ENCODE data around the gene PTPRM. TPM values are rescaled to one million over a fixed set of nuclear protein-coding genes. Genes with fewer than 3 reads are reported as not detected.

The PTPRM gene
- total and polyA plus RNA-seq, 9 donors: 61.7 to 91.5 (median 66.4) TPM

GRCh38 chr18:7607540-7608173 is 40.5 kb downstream of the PTPRM start:
- H3K4me1 ChIP-seq (ENCODE audit: control insufficient read depth, insufficient read depth, low read length): peaks cover 54% of the 10 kb centered on the region

GRCh38 chr18:7608174-7608550 is 41.0 kb downstream of the PTPRM start:
- Histone ChIP-seq H3K4me3 (ENCODE audit: low read length) (no peak overlapping the region), H3K36me3 (ENCODE audit: control insufficient read depth, insufficient read depth, low read length) (no peaks in the 10 kb centered on the region), H3K27ac (ENCODE audit: low read length) (peak overlapping the region; percentile 83), H3K27me3 (ENCODE audit: control insufficient read depth, insufficient read depth, low read length) (no peaks in the 10 kb centered on the region), H3K9me3 (replicated peaks; ENCODE audit: control insufficient read depth, low read depth, low read length) (no peaks in the 10 kb centered on the region), H3K4me1 (ENCODE audit: control insufficient read depth, insufficient read depth, low read length) (peaks cover 54% of the 10 kb centered on the region)
- no peak for DNase-seq
- WGBS (ENCODE audit: insufficient coverage): no CpG with 5 or more reads among the region's 1 CpG

More at GRCh38 chr18:7607540-7608173, 40.5 kb downstream of the PTPRM start:
- WGBS (ENCODE audit: insufficient coverage): 100% methylated on average over 2 of the region's 12 CpGs
- Histone ChIP-seq H3K36me3 (ENCODE audit: control insufficient read depth, insufficient read depth, low read length) (no peaks in the 10 kb centered on the region), H3K9me3 (replicated peaks; ENCODE audit: control insufficient read depth, low read depth, low read length) (no peaks in the 10 kb centered on the region), H3K27me3 (ENCODE audit: control insufficient read depth, insufficient read depth, low read length) (no peaks in the 10 kb centered on the region), H3K4me3 (ENCODE audit: low read length) (no peak overlapping the region), H3K27ac (ENCODE audit: low read length) (peak overlapping the region; percentile 83)
- DNase-seq: peak; percentile 78

GRCh38 chr18:7608781-7609201 is 41.7 kb downstream of the PTPRM start:
- DNase-seq: peak; percentile 91
- Histone ChIP-seq H3K27ac (ENCODE audit: low read length) (peak overlapping the region; percentile 83), H3K9me3 (replicated peaks; ENCODE audit: control insufficient read depth, low read depth, low read length) (no peaks in the 10 kb centered on the region), H3K27me3 (ENCODE audit: control insufficient read depth, insufficient read depth, low read length) (no peaks in the 10 kb centered on the region), H3K36me3 (ENCODE audit: control insufficient read depth, insufficient read depth, low read length) (no peaks in the 10 kb centered on the region), H3K4me3 (ENCODE audit: low read length) (no peak overlapping the region), H3K4me1 (ENCODE audit: control insufficient read depth, insufficient read depth, low read length) (peaks cover 48% of the 10 kb centered on the region)
- WGBS (ENCODE audit: insufficient coverage): no CpG with 5 or more reads among the region's 2 CpGs

GRCh38 chr18:7609617-7610016 is 42.5 kb downstream of the PTPRM start:
- H3K4me1 ChIP-seq (ENCODE audit: control insufficient read depth, insufficient read depth, low read length): peaks cover 41% of the 10 kb centered on the region
- H3K4me3 ChIP-seq (ENCODE audit: low read length): no peak overlapping the region
- no peaks in the 10 kb centered on the region for H3K36me3 ChIP-seq (ENCODE audit: control insufficient read depth, insufficient read depth, low read length)
- H3K9me3 ChIP-seq (replicated peaks; ENCODE audit: control insufficient read depth, low read depth, low read length): no peaks in the 10 kb centered on the region
- WGBS (ENCODE audit: insufficient coverage): no CpG with 5 or more reads among the region's 1 CpG
- no peaks in the 10 kb centered on the region for H3K27me3 ChIP-seq (ENCODE audit: control insufficient read depth, insufficient read depth, low read length)
- H3K27ac ChIP-seq (ENCODE audit: low read length): peak overlapping the region; percentile 83
- DNase-seq: no peak

GRCh38 chr18:7614042-7614441 is 46.9 kb downstream of the PTPRM start:
- Histone ChIP-seq H3K36me3 (ENCODE audit: control insufficient read depth, insufficient read depth, low read length) (no peaks in the 10 kb centered on the region), H3K27me3 (ENCODE audit: control insufficient read depth, insufficient read depth, low read length) (no peaks in the 10 kb centered on the region), H3K9me3 (replicated peaks; ENCODE audit: control insufficient read depth, low read depth, low read length) (no peaks in the 10 kb centered on the region), H3K27ac (ENCODE audit: low read length) (no peak overlapping the region), H3K4me1 (ENCODE audit: control insufficient read depth, insufficient read depth, low read length) (peaks cover 22% of the 10 kb centered on the region), H3K4me3 (ENCODE audit: low read length) (no peak overlapping the region)
- DNase-seq: no peak
- WGBS (ENCODE audit: insufficient coverage): no CpG with 5 or more reads among the region's 4 CpGs

- Histone ChIP-seq H3K4me1 (ENCODE audit: control insufficient read depth, insufficient read depth, low read length) (peaks cover 24% of the 10 kb centered on the region), H3K36me3 (ENCODE audit: control insufficient read depth, insufficient read depth, low read length) (no peaks in the 10 kb centered on the region), H3K9me3 (replicated peaks; ENCODE audit: control insufficient read depth, low read depth, low read length) (no peaks in the 10 kb centered on the region), H3K27me3 (ENCODE audit: control insufficient read depth, insufficient read depth, low read length) (no peaks in the 10 kb centered on the region), H3K4me3 (ENCODE audit: low read length) (no peak overlapping the region), H3K27ac (ENCODE audit: low read length) (no peak overlapping the region)
- no peak for DNase-seq
- 98% methylated on average over 8 of the region's 9 CpGs for WGBS (ENCODE audit: insufficient coverage)
These were observed 48.7 kb downstream of the PTPRM start for GRCh38 chr18:7615840-7616239.

- Histone ChIP-seq H3K36me3 (ENCODE audit: control insufficient read depth, insufficient read depth, low read length) (no peaks in the 10 kb centered on the region), H3K27me3 (ENCODE audit: control insufficient read depth, insufficient read depth, low read length) (no peaks in the 10 kb centered on the region), H3K4me1 (ENCODE audit: control insufficient read depth, insufficient read depth, low read length) (peaks cover 24% of the 10 kb centered on the region), H3K9me3 (replicated peaks; ENCODE audit: control insufficient read depth, low read depth, low read length) (no peaks in the 10 kb centered on the region), H3K4me3 (ENCODE audit: low read length) (no peak overlapping the region), H3K27ac (ENCODE audit: low read length) (no peak overlapping the region)
- 50% methylated on average over 2 of the region's 4 CpGs for WGBS (ENCODE audit: insufficient coverage)
- DNase-seq: peak; percentile 73
These were observed 49.5 kb downstream of the PTPRM start for GRCh38 chr18:7616661-7617060.

- Histone ChIP-seq H3K9me3 (replicated peaks; ENCODE audit: control insufficient read depth, low read depth, low read length) (no peaks in the 10 kb centered on the region), H3K27ac (ENCODE audit: low read length) (peak overlapping the region; percentile 18), H3K36me3 (ENCODE audit: control insufficient read depth, insufficient read depth, low read length) (no peaks in the 10 kb centered on the region), H3K27me3 (ENCODE audit: control insufficient read depth, insufficient read depth, low read length) (no peaks in the 10 kb centered on the region), H3K4me1 (ENCODE audit: control insufficient read depth, insufficient read depth, low read length) (peaks cover 27% of the 10 kb centered on the region), H3K4me3 (ENCODE audit: low read length) (no peak overlapping the region)
- peak; percentile 92 for DNase-seq
- 25% methylated on average over 5 of the region's 7 CpGs for WGBS (ENCODE audit: insufficient coverage)
These were observed 50.8 kb downstream of the PTPRM start for GRCh38 chr18:7617738-7618422.

GRCh38 chr18:7618891-7619442 is 51.9 kb downstream of the PTPRM start:
- Histone ChIP-seq H3K27me3 (ENCODE audit: control insufficient read depth, insufficient read depth, low read length) (no peaks in the 10 kb centered on the region), H3K4me1 (ENCODE audit: control insufficient read depth, insufficient read depth, low read length) (peaks cover 30% of the 10 kb centered on the region), H3K36me3 (ENCODE audit: control insufficient read depth, insufficient read depth, low read length) (no peaks in the 10 kb centered on the region), H3K27ac (ENCODE audit: low read length) (no peak overlapping the region), H3K9me3 (replicated peaks; ENCODE audit: control insufficient read depth, low read depth, low read length) (no peaks in the 10 kb centered on the region), H3K4me3 (ENCODE audit: low read length) (no peak overlapping the region)
- DNase-seq: peak; percentile 54
- WGBS (ENCODE audit: insufficient coverage): 53% methylated on average over 2 of the region's 3 CpGs

GRCh38 chr18:7619676-7620075 is 52.6 kb downstream of the PTPRM start:
- H3K4me1 ChIP-seq (ENCODE audit: control insufficient read depth, insufficient read depth, low read length): peaks cover 31% of the 10 kb centered on the region
- no peaks in the 10 kb centered on the region for H3K9me3 ChIP-seq (replicated peaks; ENCODE audit: control insufficient read depth, low read depth, low read length)
- no peak overlapping the region for H3K27ac ChIP-seq (ENCODE audit: low read length)
- WGBS (ENCODE audit: insufficient coverage): 64% methylated on average over 4 of the region's 7 CpGs
- no peaks in the 10 kb centered on the region for H3K36me3 ChIP-seq (ENCODE audit: control insufficient read depth, insufficient read depth, low read length)
- H3K4me3 ChIP-seq (ENCODE audit: low read length): no peak overlapping the region
- no peaks in the 10 kb centered on the region for H3K27me3 ChIP-seq (ENCODE audit: control insufficient read depth, insufficient read depth, low read length)
- DNase-seq: no peak

All from muscle of leg (tissue), 11 donors.